Mesendoderm (in vitro differentiated cells): ENCODE measurements around the gene ADPRHL1.

ENCODE experiments used
- DNase-seq: peaks from one replicate; pipeline ENCODE4 v3.0.0; 2013
- H2AK5ac ChIP-seq: 2 replicates; pipeline ENCODE4 v1.6.1; 2013; ENCODE audit warnings: low read length, inconsistent platforms
- H2BK120ac ChIP-seq: 2 replicates; pipeline ENCODE4 v1.6.1; 2013; ENCODE audit warnings: low read depth, mild to moderate bottlenecking, low read length, moderate library complexity, mixed read lengths
- H2BK15ac ChIP-seq: replicated peaks from 2 replicates; pipeline ENCODE4 v1.6.1; 2013; ENCODE audit warnings: low read depth, mild to moderate bottlenecking, moderate library complexity
- H2BK5ac ChIP-seq: 2 replicates; pipeline ENCODE4 v1.6.1; 2013; ENCODE audit warnings: low read length, inconsistent platforms
- H3K18ac ChIP-seq: 2 replicates; pipeline ENCODE4 v1.6.1; 2013; ENCODE audit warnings: mild to moderate bottlenecking, low read length, mixed read lengths
- H3K23ac ChIP-seq: one replicate; pipeline ENCODE4 v1.6.1; 2013; ENCODE audit warnings: low read length
- H3K27ac ChIP-seq: 2 replicates; pipeline ENCODE4 v1.5.1; 2013; ENCODE audit warnings: low read depth, mild to moderate bottlenecking, inconsistent platforms, low read length, moderate library complexity
- H3K27me3 ChIP-seq: 2 replicates; pipeline ENCODE4 v1.6.1; 2013; ENCODE audit warnings: low read length, control low read depth, mild to moderate bottlenecking, inconsistent platforms; ENCODE audit not compliant: insufficient read depth, poor library complexity
- H3K36me3 ChIP-seq: 2 replicates; pipeline ENCODE4 v1.6.1; 2013; ENCODE audit warnings: low read length, inconsistent platforms; ENCODE audit not compliant: control insufficient read depth, insufficient read depth
- H3K4ac ChIP-seq: one replicate; pipeline ENCODE4 v1.6.1; 2013; ENCODE audit warnings: low read depth, mild to moderate bottlenecking, low read length, moderate library complexity
- H3K4me1 ChIP-seq: 2 replicates; pipeline ENCODE4 v1.6.1; 2013; ENCODE audit warnings: low read depth, low read length, inconsistent platforms; ENCODE audit not compliant: control insufficient read depth
- H3K4me2 ChIP-seq: 2 replicates; pipeline ENCODE4 v1.6.1; 2013; ENCODE audit warnings: low read length
- H3K4me3 ChIP-seq: 2 replicates; pipeline ENCODE4 v1.5.1; 2013; ENCODE audit warnings: mild to moderate bottlenecking, low read length
- H3K56ac ChIP-seq: one replicate; pipeline ENCODE4 v1.6.1; 2013; ENCODE audit warnings: low read length
- H3K79me1 ChIP-seq: 2 replicates; pipeline ENCODE4 v1.6.1; 2013; ENCODE audit warnings: low read length, inconsistent platforms
- H3K79me2 ChIP-seq: 2 replicates; pipeline ENCODE4 v1.6.1; 2013; ENCODE audit warnings: mild to moderate bottlenecking, low read length; ENCODE audit not compliant: control insufficient read depth, insufficient read depth
- H3K9ac ChIP-seq: 2 replicates; pipeline ENCODE4 v1.6.1; 2013; ENCODE audit warnings: low read length, inconsistent platforms
- H4K5ac ChIP-seq: one replicate; pipeline ENCODE4 v1.6.1; 2013; ENCODE audit warnings: low read length
- H4K8ac ChIP-seq: one replicate; pipeline ENCODE4 v1.6.1; 2013; ENCODE audit warnings: low read depth, mild to moderate bottlenecking, control low read depth, low read length, moderate library complexity
- whole genome bisulfite sequencing: extraction: QIAGEN DNeasy Blood & Tissue Kit; methylation state at CpG from one replicate; pipeline ENCODE4 v1.1.7; 2013; ENCODE audit warnings: low lambda C conversion rate, missing lambda C conversion rate; ENCODE audit not compliant: insufficient coverage; ENCODE audit errors: extremely low coverage; 5-methylcytosine and 5-hydroxymethylcytosine counted together

ADPRHL1 gene

DNA sequence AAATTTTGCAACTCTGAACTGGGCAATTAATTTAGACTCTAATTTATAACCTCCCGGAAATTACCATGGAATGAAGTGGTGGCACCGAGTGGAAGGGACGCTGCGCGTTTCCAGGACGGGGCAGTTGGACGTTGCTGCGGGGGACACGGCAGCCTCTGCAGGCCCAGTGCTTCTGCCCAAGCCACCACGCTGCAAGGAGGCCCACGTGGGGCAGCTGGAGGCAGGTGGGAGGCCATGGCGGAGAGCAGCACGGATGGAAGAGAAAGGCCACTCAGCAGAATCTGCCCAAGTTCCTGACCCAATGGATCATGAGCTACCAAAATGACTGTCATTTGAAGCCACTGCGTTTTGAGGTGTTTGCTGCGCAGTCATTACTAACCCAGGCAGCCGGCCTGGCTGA, 11.2 kb upstream of the ADPRHL1 start:
- peaks cover 2% of the 10 kb centered on the region for H3K79me2 ChIP-seq
- H3K36me3 ChIP-seq = peaks cover 8% of the 10 kb centered on the region
- DNase-seq = no peak
- H3K4me2 ChIP-seq = no peak overlapping the region
- H2AK5ac ChIP-seq = no peak overlapping the region
- no peak overlapping the region for H3K56ac ChIP-seq
- no peak overlapping the region for H4K8ac ChIP-seq
- no peak overlapping the region for H3K9ac ChIP-seq
- no peak overlapping the region for H3K4ac ChIP-seq
- H3K23ac ChIP-seq = peak overlapping the region; percentile 57
- no peak overlapping the region for H2BK5ac ChIP-seq
- H2BK15ac ChIP-seq = no peak overlapping the region
- H2BK120ac ChIP-seq = no peak overlapping the region
- H3K18ac ChIP-seq = no peak overlapping the region
- H3K27me3 ChIP-seq = no peaks in the 10 kb centered on the region
- no CpG with 5 or more reads among the region's 16 CpGs for WGBS
- H3K79me1 ChIP-seq = peaks cover 4% of the 10 kb centered on the region
- H4K5ac ChIP-seq = no peak overlapping the region
- H3K4me3 ChIP-seq = no peak overlapping the region
- no peaks in the 10 kb centered on the region for H3K4me1 ChIP-seq
- H3K27ac ChIP-seq = no peak overlapping the region

DNA sequence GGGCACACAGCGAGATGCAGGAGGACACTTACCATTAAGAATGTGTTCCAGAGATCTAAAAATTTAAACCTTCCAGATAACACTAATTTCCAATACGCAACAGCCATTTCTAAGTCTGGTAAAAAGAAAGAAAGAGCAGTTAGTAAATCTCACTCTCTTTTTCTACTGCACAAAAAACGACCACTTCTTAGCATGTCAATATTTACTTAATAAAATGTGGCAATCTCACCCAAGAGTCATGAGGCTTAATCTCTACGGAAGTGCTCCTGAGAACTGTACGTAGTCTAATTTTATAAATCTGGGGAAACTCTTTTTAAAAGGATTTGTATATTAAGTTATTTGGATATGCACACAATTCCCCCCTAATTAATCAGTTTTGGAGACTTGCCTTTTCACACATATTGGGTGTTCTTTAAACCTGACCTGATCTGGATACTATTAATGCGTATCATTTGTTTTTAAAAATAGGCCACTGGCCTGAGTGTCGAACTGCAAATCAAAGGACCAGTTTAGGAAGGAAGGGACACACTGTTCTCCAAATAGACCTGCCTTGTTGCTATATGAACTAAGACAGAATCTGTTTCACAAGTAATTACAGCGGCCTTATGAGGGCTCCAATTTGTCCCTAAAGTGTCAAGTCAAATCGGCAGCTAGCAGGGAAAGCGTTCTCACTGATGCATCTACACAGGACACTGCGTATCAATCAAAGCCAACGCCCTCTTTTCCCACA, 7.9 kb upstream of the ADPRHL1 start:
- Histone ChIP-seq H3K56ac (no peak overlapping the region), H3K23ac (no peak overlapping the region), H3K27ac (no peak overlapping the region), H2BK15ac (no peak overlapping the region), H2BK5ac (no peak overlapping the region), H3K4me3 (no peak overlapping the region), H2AK5ac (no peak overlapping the region), H3K4me1 (no peaks in the 10 kb centered on the region), H2BK120ac (no peak overlapping the region), H3K79me1 (no peaks in the 10 kb centered on the region), H3K79me2 (no peaks in the 10 kb centered on the region), H3K36me3 (peaks cover 15% of the 10 kb centered on the region), H3K4ac (no peak overlapping the region), H4K8ac (no peak overlapping the region), H3K27me3 (no peaks in the 10 kb centered on the region), H3K18ac (no peak overlapping the region), H3K4me2 (no peak overlapping the region), H3K9ac (no peak overlapping the region), H4K5ac (no peak overlapping the region)
- no peak for DNase-seq
- WGBS = no CpG with 5 or more reads among the region's 12 CpGs

DNA sequence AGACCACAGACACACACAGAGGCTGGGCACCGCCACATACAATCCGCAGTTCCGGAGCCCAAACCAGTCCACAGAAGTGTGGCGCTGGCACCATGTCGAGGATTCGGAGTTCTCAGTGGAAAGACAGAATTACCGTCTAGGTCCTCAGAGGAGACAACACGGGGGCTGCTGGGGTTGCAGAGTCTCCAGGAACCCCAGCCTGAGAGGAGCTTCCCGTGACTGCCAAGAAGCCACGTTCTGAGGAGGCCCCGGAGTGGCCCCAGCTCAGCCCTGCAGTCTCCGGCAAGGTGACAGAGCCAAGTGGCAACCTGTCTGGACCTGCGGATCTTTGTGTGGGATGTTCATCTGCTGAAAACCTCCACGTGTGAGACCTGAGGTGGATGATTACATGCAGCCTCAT, 7.3 kb upstream of the ADPRHL1 start:
- Histone ChIP-seq H3K79me1 (no peaks in the 10 kb centered on the region), H4K8ac (no peak overlapping the region), H2BK5ac (no peak overlapping the region), H2BK15ac (no peak overlapping the region), H3K9ac (no peak overlapping the region), H3K4ac (no peak overlapping the region), H3K36me3 (peaks cover 17% of the 10 kb centered on the region), H3K27me3 (no peaks in the 10 kb centered on the region), H3K56ac (no peak overlapping the region), H3K23ac (no peak overlapping the region), H3K27ac (no peak overlapping the region), H3K79me2 (no peaks in the 10 kb centered on the region), H3K4me3 (no peak overlapping the region), H2AK5ac (no peak overlapping the region), H3K4me2 (no peak overlapping the region), H3K18ac (no peak overlapping the region), H3K4me1 (no peaks in the 10 kb centered on the region), H2BK120ac (no peak overlapping the region), H4K5ac (no peak overlapping the region)
- DNase-seq = no peak
- WGBS = no CpG with 5 or more reads among the region's 14 CpGs

DNA sequence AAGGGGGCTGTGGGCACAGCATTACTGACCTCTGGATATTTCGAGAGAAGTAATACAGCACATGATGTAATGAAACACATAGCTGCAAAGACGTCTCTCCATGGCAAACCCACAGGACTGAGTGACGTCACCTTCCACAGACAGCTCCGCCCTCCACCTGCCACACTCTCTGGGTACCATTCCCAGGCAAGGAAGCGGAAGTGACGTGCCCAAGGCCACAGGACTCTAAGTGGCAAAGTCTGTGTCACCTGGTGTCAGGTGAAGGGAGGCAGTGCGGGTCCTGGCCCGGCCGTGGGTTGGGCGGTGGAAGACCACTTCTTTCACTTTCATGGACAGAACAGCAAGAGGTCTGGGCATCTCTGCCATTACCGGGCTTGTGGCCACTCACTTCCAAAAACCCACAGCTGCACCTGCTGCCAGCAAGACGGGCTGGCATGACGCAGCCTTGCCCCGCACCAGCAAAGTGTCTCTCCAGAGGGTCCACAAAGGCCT, 6.8 kb upstream of the ADPRHL1 start:
- Histone ChIP-seq H3K56ac (no peak overlapping the region), H4K8ac (no peak overlapping the region), H3K4me3 (no peak overlapping the region), H3K18ac (no peak overlapping the region), H3K79me1 (no peaks in the 10 kb centered on the region), H2AK5ac (no peak overlapping the region), H2BK15ac (no peak overlapping the region), H3K27ac (no peak overlapping the region), H2BK5ac (no peak overlapping the region), H4K5ac (no peak overlapping the region), H3K4me1 (no peaks in the 10 kb centered on the region), H2BK120ac (no peak overlapping the region), H3K4ac (no peak overlapping the region), H3K79me2 (no peaks in the 10 kb centered on the region), H3K23ac (no peak overlapping the region), H3K9ac (no peak overlapping the region), H3K36me3 (peaks cover 18% of the 10 kb centered on the region), H3K4me2 (no peak overlapping the region), H3K27me3 (no peaks in the 10 kb centered on the region)
- no peak for DNase-seq
- no CpG with 5 or more reads among the region's 14 CpGs for WGBS

DNA sequence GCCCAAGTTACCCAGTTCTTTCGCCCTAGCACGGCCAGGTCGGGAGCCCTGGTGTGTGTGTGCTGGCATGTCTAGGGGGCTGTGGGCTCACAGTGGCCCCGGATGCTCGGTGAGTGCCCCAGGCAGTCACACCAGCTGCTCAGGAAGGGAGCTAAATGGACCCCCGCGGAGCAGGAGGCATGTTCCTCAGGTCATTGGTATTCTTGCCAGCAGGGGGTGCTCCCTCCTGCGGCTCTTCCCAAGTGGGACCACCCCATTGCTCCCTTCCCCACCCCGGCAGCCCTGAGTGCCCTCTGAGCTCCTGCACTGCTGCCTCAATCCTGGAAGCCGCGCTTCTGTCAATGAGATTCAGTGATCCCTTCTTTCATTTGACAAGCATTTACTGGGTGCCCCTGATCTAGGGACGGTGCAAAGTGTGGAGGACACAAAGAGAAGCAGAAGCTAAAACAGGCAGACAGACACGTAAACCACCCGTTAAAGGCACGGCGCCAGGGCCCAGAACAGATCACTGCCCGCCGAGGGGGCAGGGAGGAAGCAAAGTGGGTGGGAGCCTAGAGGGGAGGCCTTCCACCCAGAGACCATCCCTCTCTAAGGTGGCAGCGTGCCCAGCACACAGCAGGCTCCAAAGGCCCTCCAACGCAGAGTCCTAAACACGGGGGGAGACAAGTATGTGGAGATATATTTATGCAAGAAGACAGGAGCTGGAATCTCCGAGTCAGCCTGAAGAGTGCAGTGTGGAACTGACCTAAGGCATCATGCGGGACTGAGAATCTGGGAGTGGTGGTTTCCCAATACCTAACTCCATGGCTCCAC, 5.2 kb upstream of the ADPRHL1 start:
- no peaks in the 10 kb centered on the region for H3K4me1 ChIP-seq
- no peak overlapping the region for H4K8ac ChIP-seq
- no peaks in the 10 kb centered on the region for H3K79me2 ChIP-seq
- no peak overlapping the region for H2AK5ac ChIP-seq
- no peak overlapping the region for H3K4ac ChIP-seq
- no peak overlapping the region for H3K4me3 ChIP-seq
- WGBS = no CpG with 5 or more reads among the region's 23 CpGs
- H2BK120ac ChIP-seq = no peak overlapping the region
- H3K36me3 ChIP-seq = peaks cover 16% of the 10 kb centered on the region
- H3K27me3 ChIP-seq = no peaks in the 10 kb centered on the region
- no peak overlapping the region for H3K18ac ChIP-seq
- no peak overlapping the region for H3K9ac ChIP-seq
- no peak overlapping the region for H4K5ac ChIP-seq
- H3K27ac ChIP-seq = no peak overlapping the region
- no peak overlapping the region for H3K4me2 ChIP-seq
- no peak overlapping the region for H2BK5ac ChIP-seq
- no peaks in the 10 kb centered on the region for H3K79me1 ChIP-seq
- H3K23ac ChIP-seq = no peak overlapping the region
- no peak overlapping the region for H3K56ac ChIP-seq
- H2BK15ac ChIP-seq = no peak overlapping the region
- peak; percentile 76 for DNase-seq
